ENCODE results near the gene SLC39A11. TPM values are rescaled to one million over a fixed set of nuclear protein-coding genes. Genes with fewer than 3 reads are reported as not detected.
"Not testable (repeated sequence)": the region's sequence is repeated elsewhere in the genome, so short reads cannot be mapped to it uniquely, and the experiment has no call there.

The SLC39A11 gene
- total and polyA plus RNA-seq, 2 experiments from 2014 or later = 11.7 to 16.4 TPM

DNA sequence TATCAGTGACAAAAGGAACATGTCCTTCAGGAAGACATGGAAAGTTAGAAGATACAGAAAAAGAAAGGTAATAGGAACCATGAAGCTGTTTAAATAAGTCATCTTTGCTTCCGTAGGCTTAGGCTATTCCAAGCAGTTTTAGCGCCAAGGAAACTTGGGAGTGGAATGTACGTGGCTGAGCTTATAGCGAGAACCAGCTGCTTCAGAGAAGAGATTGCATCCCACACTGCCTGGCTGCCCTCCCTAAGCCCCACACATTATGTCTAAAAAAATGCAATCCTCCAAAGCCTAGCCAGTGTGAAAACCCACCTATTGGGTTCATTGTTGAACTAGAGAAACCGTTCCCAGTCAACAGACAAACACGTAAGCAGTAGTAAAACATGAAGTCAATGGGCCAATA lies 149.9 kb downstream of the SLC39A11 start:
- H3K27me3 ChIP-seq (replicated peaks; ENCODE audit: insufficient read depth) = no peaks in the 10 kb centered on the region
- no peak overlapping the region for H3K9ac ChIP-seq
- H3F3A ChIP-seq (ENCODE audit: insufficient read depth) = no peaks in the 10 kb centered on the region
- H3K79me2 ChIP-seq (ENCODE audit: insufficient read depth) = no peaks in the 10 kb centered on the region
- H3K9me2 ChIP-seq (ENCODE audit: insufficient read depth) = no peaks in the 10 kb centered on the region
- H3K4me2 ChIP-seq (ENCODE audit: unreplicated experiment) = no peak overlapping the region
- WGBS, 2 experiments (ENCODE audit: low coverage in 1 of 2, low lambda C conversion rate in 2 of 2, missing lambda C conversion rate in 2 of 2) = 94 to 98% methylated on average over 6 of the region's 6 CpGs
- H3K36me3 ChIP-seq (ENCODE audit: low read depth) = no peaks in the 10 kb centered on the region
- DNase-seq = no peak
- no peak overlapping the region for H3K27ac ChIP-seq
- H3K9me3 ChIP-seq (ENCODE audit: low read depth) = no peaks in the 10 kb centered on the region
- TF ChIP-seq EZH2 (IDR thresholded peaks at IDR 0.05; ENCODE audit: insufficient read depth, poor library complexity, severe bottlenecking) (no peak), EZH2phosphoT487 (IDR thresholded peaks at IDR 0.05; ENCODE audit: insufficient read depth, low read depth) (no peak)
- no peaks in the 10 kb centered on the region for H3K4me1 ChIP-seq (ENCODE audit: insufficient read depth)
- H4K20me1 ChIP-seq (ENCODE audit: insufficient read depth) = no peaks in the 10 kb centered on the region
- in situ Hi-C loops (cut with MboI) = no loop called here
- H2AFZ ChIP-seq = no peak overlapping the region
- H3K4me3 ChIP-seq = no peak overlapping the region

DNA sequence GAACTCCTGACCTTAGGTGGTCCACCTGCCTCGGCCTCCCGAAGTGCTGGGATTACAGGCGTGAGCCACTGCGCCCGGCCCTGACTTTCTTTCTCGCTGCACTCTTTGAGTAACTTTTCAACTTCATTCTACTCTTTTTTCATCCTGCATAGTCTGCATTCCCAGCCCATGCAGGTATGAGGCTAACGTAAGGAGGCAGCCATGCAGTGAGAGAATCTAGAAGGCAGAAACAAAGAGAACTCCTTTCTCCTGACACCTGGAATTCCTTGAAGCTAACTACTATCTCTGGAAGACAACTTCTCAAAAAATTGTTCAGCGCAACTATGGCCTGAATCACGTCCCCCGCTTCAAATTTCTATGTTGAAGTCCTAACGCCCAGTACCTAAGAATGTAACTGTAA lies 152.0 kb downstream of the SLC39A11 start:
- H3K9me2 ChIP-seq (ENCODE audit: insufficient read depth) = no peaks in the 10 kb centered on the region
- H3K9ac ChIP-seq = no peak overlapping the region
- no peaks in the 10 kb centered on the region for H3K79me2 ChIP-seq (ENCODE audit: insufficient read depth)
- no peaks in the 10 kb centered on the region for H3K27me3 ChIP-seq (replicated peaks; ENCODE audit: insufficient read depth)
- no peak overlapping the region for H3K4me3 ChIP-seq
- H4K20me1 ChIP-seq (ENCODE audit: insufficient read depth) = no peaks in the 10 kb centered on the region
- TF ChIP-seq EZH2phosphoT487 (IDR thresholded peaks at IDR 0.05; ENCODE audit: insufficient read depth, low read depth) = no peak
- no peak for TF ChIP-seq EZH2 (IDR thresholded peaks at IDR 0.05; ENCODE audit: insufficient read depth, poor library complexity, severe bottlenecking)
- in situ Hi-C loops (cut with MboI) = no loop called here
- DNase-seq = no peak
- H3K27ac ChIP-seq = no peak overlapping the region
- H3K9me3 ChIP-seq (ENCODE audit: low read depth) = no peaks in the 10 kb centered on the region
- no peaks in the 10 kb centered on the region for H3F3A ChIP-seq (ENCODE audit: insufficient read depth)
- no peaks in the 10 kb centered on the region for H3K4me1 ChIP-seq (ENCODE audit: insufficient read depth)
- H3K4me2 ChIP-seq (ENCODE audit: unreplicated experiment) = no peak overlapping the region
- WGBS, 2 experiments (ENCODE audit: low coverage in 1 of 2, low lambda C conversion rate in 2 of 2, missing lambda C conversion rate in 2 of 2) = 98% methylated on average over 11 of the region's 11 CpGs
- H2AFZ ChIP-seq = no peak overlapping the region
- no peaks in the 10 kb centered on the region for H3K36me3 ChIP-seq (ENCODE audit: low read depth)

DNA sequence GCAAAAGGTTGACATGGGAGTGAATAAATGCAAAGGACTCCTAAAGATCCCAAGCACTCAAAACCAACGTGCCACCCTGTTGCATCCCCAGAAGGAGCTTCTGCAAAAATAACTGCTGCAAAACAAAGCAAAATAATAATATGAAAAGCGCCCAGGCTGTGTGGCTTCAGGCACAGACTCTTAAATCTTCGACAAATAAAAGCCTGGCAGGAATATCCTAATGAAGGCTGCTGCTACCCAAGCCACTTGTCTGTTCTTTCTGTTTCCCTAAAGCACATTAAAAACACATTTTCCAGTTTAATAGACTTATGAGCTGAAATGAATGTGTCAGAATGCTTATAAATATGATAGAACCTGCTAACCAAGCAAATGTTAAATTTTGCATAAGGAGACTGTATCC lies 154.0 kb downstream of the SLC39A11 start:
- Histone ChIP-seq H2AFZ (no peak overlapping the region), H3K9ac (no peak overlapping the region), H3K79me2 (ENCODE audit: insufficient read depth) (no peaks in the 10 kb centered on the region), H3K4me3 (no peak overlapping the region), H3K9me2 (ENCODE audit: insufficient read depth) (no peaks in the 10 kb centered on the region), H3K4me1 (ENCODE audit: insufficient read depth) (no peaks in the 10 kb centered on the region), H3K4me2 (ENCODE audit: unreplicated experiment) (no peak overlapping the region), H3K27ac (no peak overlapping the region), H3K9me3 (ENCODE audit: low read depth) (no peaks in the 10 kb centered on the region), H4K20me1 (ENCODE audit: insufficient read depth) (no peaks in the 10 kb centered on the region), H3K36me3 (ENCODE audit: low read depth) (no peaks in the 10 kb centered on the region), H3K27me3 (replicated peaks; ENCODE audit: insufficient read depth) (no peaks in the 10 kb centered on the region), H3F3A (ENCODE audit: insufficient read depth) (no peaks in the 10 kb centered on the region)
- no peak for DNase-seq
- WGBS, 2 experiments (ENCODE audit: low coverage in 1 of 2, low lambda C conversion rate in 2 of 2, missing lambda C conversion rate in 2 of 2) = 18 to 22% methylated on average over 3 of the region's 3 CpGs
- TF ChIP-seq EZH2phosphoT487 (IDR thresholded peaks at IDR 0.05; ENCODE audit: insufficient read depth, low read depth) = no peak
- TF ChIP-seq EZH2 (IDR thresholded peaks at IDR 0.05; ENCODE audit: insufficient read depth, poor library complexity, severe bottlenecking) = no peak
- in situ Hi-C loops (cut with MboI) = loop anchor here (10.0 kb wide), 1 partner anchor 64 kb away; no protein-coding TSS in a partner anchor

DNA sequence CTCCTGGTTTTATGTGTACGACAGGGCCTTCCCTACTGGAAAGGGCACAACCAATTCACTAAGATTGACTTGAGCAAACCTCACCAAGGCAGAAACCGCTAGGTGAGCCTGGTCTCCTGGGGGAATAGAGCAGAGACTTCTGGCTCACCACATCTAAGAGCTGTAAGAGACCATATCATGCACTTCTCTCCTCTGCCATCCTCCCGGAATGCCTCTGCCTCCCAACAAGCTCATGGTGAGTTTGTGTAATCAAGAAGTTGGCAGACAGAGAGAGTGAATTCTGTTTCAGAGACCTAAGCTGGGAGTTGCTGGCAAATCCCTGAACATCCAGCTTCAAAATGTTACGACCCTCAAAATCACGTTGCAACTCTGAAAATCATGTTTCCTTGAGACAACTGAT lies 154.8 kb downstream of the SLC39A11 start:
- no peak overlapping the region for H3K4me3 ChIP-seq
- H3K9me3 ChIP-seq (ENCODE audit: low read depth) = no peaks in the 10 kb centered on the region
- DNase-seq = no peak
- no peak overlapping the region for H2AFZ ChIP-seq
- H3K4me1 ChIP-seq (ENCODE audit: insufficient read depth) = no peaks in the 10 kb centered on the region
- no peaks in the 10 kb centered on the region for H3K27me3 ChIP-seq (replicated peaks; ENCODE audit: insufficient read depth)
- WGBS, 2 experiments (ENCODE audit: low coverage in 1 of 2, low lambda C conversion rate in 2 of 2, missing lambda C conversion rate in 2 of 2) = 66 to 80% methylated on average over 5 of the region's 5 CpGs
- no peaks in the 10 kb centered on the region for H3K9me2 ChIP-seq (ENCODE audit: insufficient read depth)
- H3K4me2 ChIP-seq (ENCODE audit: unreplicated experiment) = no peak overlapping the region
- no peaks in the 10 kb centered on the region for H3F3A ChIP-seq (ENCODE audit: insufficient read depth)
- in situ Hi-C loops (cut with MboI) = loop anchor here (10.0 kb wide), 1 partner anchor 63 kb away; no protein-coding TSS in a partner anchor
- H3K9ac ChIP-seq = no peak overlapping the region
- TF ChIP-seq EZH2 (IDR thresholded peaks at IDR 0.05; ENCODE audit: insufficient read depth, poor library complexity, severe bottlenecking) = no peak
- TF ChIP-seq EZH2phosphoT487 (IDR thresholded peaks at IDR 0.05; ENCODE audit: insufficient read depth, low read depth) = no peak
- no peak overlapping the region for H3K27ac ChIP-seq
- H3K79me2 ChIP-seq (ENCODE audit: insufficient read depth) = no peaks in the 10 kb centered on the region
- no peaks in the 10 kb centered on the region for H3K36me3 ChIP-seq (ENCODE audit: low read depth)
- no peaks in the 10 kb centered on the region for H4K20me1 ChIP-seq (ENCODE audit: insufficient read depth)

DNA sequence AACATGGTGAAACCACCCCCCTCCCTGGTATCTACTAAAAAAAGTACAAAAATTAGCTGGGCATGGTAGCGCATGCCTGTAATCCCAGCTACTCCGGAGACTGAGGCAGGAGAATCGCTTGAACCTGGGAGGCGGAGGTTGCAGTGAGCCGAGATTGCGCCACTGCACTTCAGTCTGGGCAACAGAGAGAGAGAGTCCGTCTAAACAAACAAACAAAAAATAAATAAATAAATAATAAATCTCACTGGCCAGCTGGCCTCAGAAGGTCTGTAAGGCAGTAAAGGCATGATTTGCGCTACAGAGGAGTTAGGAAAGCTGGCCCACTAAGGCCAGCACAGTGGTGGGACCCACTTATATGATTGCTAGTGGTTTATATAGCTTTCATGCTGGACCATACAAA lies 155.2 kb downstream of the SLC39A11 start:
- not testable (repeated sequence) for H3K4me2 ChIP-seq (ENCODE audit: unreplicated experiment); H3K27ac ChIP-seq; H3K4me3 ChIP-seq; DNase-seq; H3K9ac ChIP-seq; H3K79me2 ChIP-seq (ENCODE audit: insufficient read depth); H3K4me1 ChIP-seq (ENCODE audit: insufficient read depth); H3K36me3 ChIP-seq (ENCODE audit: low read depth); H3F3A ChIP-seq (ENCODE audit: insufficient read depth); H3K9me3 ChIP-seq (ENCODE audit: low read depth); H2AFZ ChIP-seq; H3K9me2 ChIP-seq (ENCODE audit: insufficient read depth); H3K27me3 ChIP-seq (replicated peaks; ENCODE audit: insufficient read depth); H4K20me1 ChIP-seq (ENCODE audit: insufficient read depth)
- WGBS, 2 experiments (ENCODE audit: low coverage in 1 of 2, low lambda C conversion rate in 2 of 2, missing lambda C conversion rate in 2 of 2) = 88% methylated on average over 8 of the region's 8 CpGs
- in situ Hi-C loops (cut with MboI) = loop anchor here (10.0 kb wide), 1 partner anchor 62 kb away; no protein-coding TSS in a partner anchor

Measured in GM23248 (cell line).